ENCODE data around the gene SLC16A12. TPM values are rescaled to one million over a fixed set of nuclear protein-coding genes. Genes with fewer than 3 reads are reported as not detected.
"Not testable (repeated sequence)": the region's sequence is repeated elsewhere in the genome, so short reads cannot be mapped to it uniquely, and the experiment has no call there.

Gene SLC16A12
- polyA plus RNA-seq, 6 donors from 2014 or later: not detected

- H3K9me3 Mint-ChIP-seq: no peaks in the 10 kb centered on the region
- no peaks in the 10 kb centered on the region for H3K36me3 Mint-ChIP-seq
- no peak overlapping the region for H3K27ac Mint-ChIP-seq
- no peaks in the 10 kb centered on the region for H3K4me1 Mint-ChIP-seq
- H3K27me3 Mint-ChIP-seq: peaks cover 4 to 6% (median 6%) of the 10 kb centered on the region in 3 donors
- H3K4me3 Mint-ChIP-seq: no peak overlapping the region
- DNase-seq: no peak
- no peak for ATAC-seq (ENCODE audit: low read depth in 2 of 2)
Observed at GRCh38 chr10:89468191-89468965, 67.0 kb downstream of the SLC16A12 start.

DNA sequence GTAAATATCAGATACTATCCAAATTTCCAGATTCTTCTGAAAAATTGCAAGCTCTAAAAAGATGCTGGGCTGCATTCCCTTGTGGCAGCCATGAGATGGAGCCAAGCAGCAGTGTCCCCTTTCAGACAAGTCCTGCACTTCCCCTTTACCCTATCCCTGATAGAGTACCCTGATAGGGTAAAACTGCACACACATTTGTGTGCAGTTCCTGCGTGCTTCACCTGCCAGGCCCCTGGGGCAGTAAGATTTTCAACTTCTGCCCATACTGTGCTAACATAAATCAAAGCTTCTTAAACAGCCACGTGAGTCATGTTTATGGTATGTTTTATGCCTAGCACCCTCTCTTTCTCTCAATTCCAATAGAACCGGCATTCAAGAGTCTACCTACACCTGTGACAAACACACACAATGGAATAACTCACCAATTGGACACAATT, 68.8 kb downstream of the SLC16A12 start:
- no peak overlapping the region for H3K4me3 Mint-ChIP-seq
- H3K36me3 Mint-ChIP-seq: no peaks in the 10 kb centered on the region
- DNase-seq (no peak), ATAC-seq (ENCODE audit: low read depth in 2 of 2) (peak; percentile 83 to 87)
- peaks cover 4 to 14% (median 13%) of the 10 kb centered on the region in 3 donors for H3K27me3 Mint-ChIP-seq
- H3K4me1 Mint-ChIP-seq: no peaks in the 10 kb centered on the region
- no peaks in the 10 kb centered on the region for H3K9me3 Mint-ChIP-seq
- no peak overlapping the region for H3K27ac Mint-ChIP-seq

GRCh38 chr10:89465196-89465595, 70.2 kb downstream of the SLC16A12 start:
- peaks cover 9 to 28% (median 19%) of the 10 kb centered on the region in 3 donors for H3K27me3 Mint-ChIP-seq
- no peak overlapping the region for H3K4me3 Mint-ChIP-seq
- DNase-seq: no peak
- no peaks in the 10 kb centered on the region for H3K9me3 Mint-ChIP-seq
- ATAC-seq (ENCODE audit: low read depth in 2 of 2): no peak
- no peaks in the 10 kb centered on the region for H3K36me3 Mint-ChIP-seq
- no peaks in the 10 kb centered on the region for H3K4me1 Mint-ChIP-seq
- no peak overlapping the region for H3K27ac Mint-ChIP-seq

GRCh38 chr10:89463846-89464537, 71.4 kb downstream of the SLC16A12 start:
- H3K27ac Mint-ChIP-seq: no peak overlapping the region
- no peaks in the 10 kb centered on the region for H3K4me1 Mint-ChIP-seq
- ATAC-seq (ENCODE audit: low read depth in 2 of 2) (no peak), DNase-seq (no peak)
- H3K27me3 Mint-ChIP-seq: peaks cover 8 to 37% (median 23%) of the 10 kb centered on the region in 3 donors
- no peaks in the 10 kb centered on the region for H3K9me3 Mint-ChIP-seq
- H3K4me3 Mint-ChIP-seq: no peak overlapping the region
- no peaks in the 10 kb centered on the region for H3K36me3 Mint-ChIP-seq

GRCh38 chr10:89458784-89459183, 76.6 kb downstream of the SLC16A12 start:
- H3K9me3 Mint-ChIP-seq: no peaks in the 10 kb centered on the region
- ATAC-seq (ENCODE audit: low read depth in 2 of 2) (no peak), DNase-seq (no peak)
- no peaks in the 10 kb centered on the region for H3K36me3 Mint-ChIP-seq
- H3K27me3 Mint-ChIP-seq: peaks cover 8 to 53% (median 30%) of the 10 kb centered on the region in 3 donors
- H3K4me1 Mint-ChIP-seq: peaks cover 3 to 7% (median 6%) of the 10 kb centered on the region in 3 donors
- H3K27ac Mint-ChIP-seq: no peak overlapping the region
- no peak overlapping the region for H3K4me3 Mint-ChIP-seq

DNA sequence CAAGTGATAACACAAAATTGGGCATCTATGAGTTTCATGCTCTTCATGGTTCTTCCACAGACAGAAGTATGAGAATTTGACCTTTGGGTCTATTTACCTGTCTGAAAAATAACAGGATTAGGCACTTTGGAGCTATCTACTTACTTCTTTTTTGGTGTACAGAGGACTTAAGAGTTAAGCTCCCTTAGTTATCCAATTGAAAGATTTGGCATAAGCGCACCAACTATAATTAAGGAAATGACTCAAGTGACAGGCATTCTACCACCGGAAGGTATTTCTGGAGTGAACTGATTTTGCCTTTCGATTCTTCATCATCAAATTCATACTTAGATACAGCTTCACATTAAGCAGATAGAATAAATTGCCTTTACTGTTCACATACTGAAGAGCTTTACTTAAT, 77.1 kb downstream of the SLC16A12 start:
- no peaks in the 10 kb centered on the region for H3K36me3 Mint-ChIP-seq
- H3K9me3 Mint-ChIP-seq: no peaks in the 10 kb centered on the region
- no peak for DNase-seq
- no peak overlapping the region for H3K4me3 Mint-ChIP-seq
- H3K4me1 Mint-ChIP-seq: peaks cover 3 to 7% (median 6%) of the 10 kb centered on the region in 3 donors
- ATAC-seq (ENCODE audit: low read depth in 2 of 2): no peak
- no peak overlapping the region for H3K27ac Mint-ChIP-seq
- H3K27me3 Mint-ChIP-seq: peaks cover 8 to 51% (median 30%) of the 10 kb centered on the region in 3 donors

DNA sequence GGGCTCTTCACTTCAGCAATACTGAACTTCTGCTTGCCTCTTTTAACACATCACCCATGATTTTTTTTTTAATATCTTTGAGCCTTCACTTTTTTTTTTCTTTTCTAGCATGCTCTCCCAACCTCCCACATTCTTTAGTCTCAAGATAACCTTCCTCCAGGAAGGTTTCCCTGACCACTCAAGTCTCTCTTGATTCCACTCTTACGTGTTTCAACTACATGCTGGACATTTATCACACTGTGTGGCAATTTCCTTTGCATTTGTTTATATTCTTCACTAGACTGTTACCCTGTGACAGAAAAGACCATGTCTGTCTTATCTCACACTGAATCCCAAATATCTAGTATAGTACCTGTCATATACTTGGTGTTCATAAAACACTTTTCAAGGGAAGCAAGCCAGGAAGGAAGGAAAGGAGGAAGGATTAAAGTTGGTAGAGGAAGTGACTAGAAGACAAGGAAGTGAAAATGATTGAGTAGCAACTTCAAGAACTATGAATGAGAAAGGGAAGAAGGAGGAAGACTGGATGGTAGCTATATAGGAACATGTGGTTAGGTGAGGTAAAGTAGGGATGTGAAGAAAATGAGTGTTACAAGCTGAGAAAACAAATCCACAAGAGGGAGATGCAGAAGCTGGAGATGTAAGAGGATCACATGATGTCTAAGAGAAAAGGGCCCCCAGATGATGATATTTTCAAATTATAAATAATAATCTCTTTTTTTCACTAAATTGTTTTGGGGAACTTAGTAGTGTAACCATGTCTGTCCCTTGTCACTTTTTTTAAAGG, 80.6 kb downstream of the SLC16A12 start:
- peak overlapping the region in 3 of 6 donors; percentile 6 to 47 (median 10) for H3K27ac Mint-ChIP-seq
- H3K4me1 Mint-ChIP-seq: peaks cover 3 to 7% (median 6%) of the 10 kb centered on the region in 3 donors
- H3K9me3 Mint-ChIP-seq: no peaks in the 10 kb centered on the region
- ATAC-seq (ENCODE audit: low read depth in 2 of 2) (no peak), DNase-seq (no peak)
- peaks cover 0 to 25% (median 13%) of the 10 kb centered on the region in 3 donors for H3K27me3 Mint-ChIP-seq
- H3K4me3 Mint-ChIP-seq: no peak overlapping the region
- H3K36me3 Mint-ChIP-seq: no peaks in the 10 kb centered on the region

GRCh38 chr10:89452193-89452592, 83.2 kb downstream of the SLC16A12 start:
- Mint-ChIP-seq H3K4me3 (no peak overlapping the region), H3K4me1 (peaks cover 3 to 7% (median 6%) of the 10 kb centered on the region in 3 donors), H3K36me3 (no peaks in the 10 kb centered on the region), H3K9me3 (peaks cover 0 to 4% (median 0%) of the 10 kb centered on the region in 7 donors), H3K27ac (no peak overlapping the region), H3K27me3 (peaks cover 0 to 17% (median 0%) of the 10 kb centered on the region in 3 donors)
- no peak for ATAC-seq (ENCODE audit: low read depth in 2 of 2)
- no peak for DNase-seq

- no peak overlapping the region for H3K27ac Mint-ChIP-seq
- peaks cover 3 to 20% (median 4%) of the 10 kb centered on the region in 3 donors for H3K27me3 Mint-ChIP-seq
- peaks cover 0 to 12% (median 3%) of the 10 kb centered on the region in 7 donors for H3K9me3 Mint-ChIP-seq
- peaks cover 3 to 7% (median 6%) of the 10 kb centered on the region in 3 donors for H3K4me1 Mint-ChIP-seq
- no peak for DNase-seq
- no peak for ATAC-seq (ENCODE audit: low read depth in 2 of 2)
- H3K4me3 Mint-ChIP-seq: no peak overlapping the region
- H3K36me3 Mint-ChIP-seq: peaks cover 3% of the 10 kb centered on the region in 2 donors
Observed at GRCh38 chr10:89450901-89451300, 84.5 kb downstream of the SLC16A12 start.

DNA sequence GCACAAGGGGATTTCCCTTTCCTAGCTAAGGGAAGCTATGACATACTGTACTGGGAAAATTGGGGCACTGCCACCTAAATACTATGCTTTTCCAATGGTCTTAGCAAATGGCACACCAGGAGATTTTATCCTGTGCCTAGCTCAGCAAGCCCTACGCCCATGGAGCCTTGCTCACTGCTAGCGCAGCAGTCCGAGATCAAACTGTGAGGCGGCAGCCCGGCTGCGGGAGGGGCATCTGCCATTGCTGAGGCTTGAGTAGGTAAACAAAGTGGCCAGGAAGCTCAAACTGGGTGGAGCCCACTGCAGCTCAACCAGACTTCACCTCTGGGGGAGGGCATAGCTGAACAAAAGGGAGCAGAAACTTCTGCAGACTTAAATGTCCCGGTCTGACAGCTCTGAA, 90.6 kb downstream of the SLC16A12 start:
- H3K27me3 Mint-ChIP-seq: peaks cover 20 to 38% (median 25%) of the 10 kb centered on the region in 3 donors
- H3K9me3 Mint-ChIP-seq: peaks cover 0 to 12% (median 3%) of the 10 kb centered on the region in 7 donors
- not testable (repeated sequence) for H3K4me3 Mint-ChIP-seq; H3K4me1 Mint-ChIP-seq; H3K36me3 Mint-ChIP-seq; DNase-seq; H3K27ac Mint-ChIP-seq; ATAC-seq (ENCODE audit: low read depth in 2 of 2)

DNA sequence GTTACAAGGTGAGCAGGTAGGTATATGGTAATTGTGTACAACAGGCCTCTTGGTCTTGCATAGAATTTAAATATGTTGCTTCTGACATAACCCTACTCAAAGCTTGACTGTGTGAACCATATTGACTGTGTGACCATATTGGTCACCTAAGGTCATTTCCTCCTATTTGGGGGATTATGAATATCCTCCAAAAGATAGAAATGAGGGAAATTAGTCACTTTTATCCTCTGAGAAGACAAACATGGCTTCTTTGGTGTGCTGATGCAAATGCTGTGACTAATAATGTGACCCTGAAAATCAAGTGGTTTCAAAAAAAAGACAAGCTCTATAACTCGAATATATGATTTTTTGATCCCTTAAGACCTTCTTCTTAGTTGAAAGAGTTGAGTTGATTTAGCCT, 93.1 kb downstream of the SLC16A12 start:
- H3K4me1 Mint-ChIP-seq: no peaks in the 10 kb centered on the region
- peaks cover 5 to 9% of the 10 kb centered on the region in 2 donors for H3K36me3 Mint-ChIP-seq
- no peak overlapping the region for H3K4me3 Mint-ChIP-seq
- DNase-seq: no peak
- H3K9me3 Mint-ChIP-seq: peaks cover 0 to 12% (median 3%) of the 10 kb centered on the region in 7 donors
- no peak overlapping the region for H3K27ac Mint-ChIP-seq
- peaks cover 33 to 50% (median 40%) of the 10 kb centered on the region in 3 donors for H3K27me3 Mint-ChIP-seq
- ATAC-seq (ENCODE audit: low read depth in 2 of 2): no peak

DNA sequence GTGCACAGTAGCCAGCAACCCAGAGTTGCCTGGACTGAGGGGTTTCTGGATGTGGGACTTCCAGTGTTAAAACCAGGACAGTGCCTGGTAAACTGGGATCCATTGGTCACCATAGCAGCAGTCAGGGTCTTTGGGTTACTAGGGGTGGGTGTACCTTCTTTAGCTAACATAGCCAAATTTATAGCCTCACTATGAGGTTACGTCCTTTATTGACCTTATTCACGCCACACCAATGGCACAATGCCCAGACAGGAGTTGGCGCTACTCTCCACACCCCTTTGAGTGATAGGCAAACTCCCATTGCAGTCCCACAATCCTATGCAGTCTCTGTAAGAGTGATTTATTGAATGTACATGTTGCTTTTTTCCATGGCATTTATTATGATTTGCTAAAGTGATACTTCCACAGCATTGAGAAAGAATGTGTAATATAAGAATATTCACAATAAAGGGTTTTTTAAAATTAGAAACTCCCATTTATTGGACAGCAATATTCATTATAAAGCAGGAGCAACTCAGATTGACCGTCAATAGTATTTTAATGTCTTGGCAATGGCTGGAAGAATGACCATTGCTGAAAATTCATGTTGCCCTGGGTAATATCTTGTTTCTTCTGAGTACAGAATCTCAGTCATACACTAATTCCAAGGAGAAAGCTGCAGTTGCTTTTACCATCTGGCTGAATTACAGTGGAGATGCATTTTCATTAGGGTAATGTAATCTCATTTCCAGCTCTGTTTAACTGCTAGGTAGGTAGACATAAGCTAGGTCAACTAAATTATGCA, 95.0 kb downstream of the SLC16A12 start:
- Mint-ChIP-seq H3K36me3 (peaks cover 0 to under 1% of the 10 kb centered on the region in 2 donors), H3K27me3 (peaks cover 43 to 51% (median 50%) of the 10 kb centered on the region in 3 donors), H3K4me1 (no peaks in the 10 kb centered on the region), H3K27ac (no peak overlapping the region), H3K9me3 (peaks cover 0 to 2% (median 0%) of the 10 kb centered on the region in 7 donors), H3K4me3 (peak overlapping the region in 1 of 8 donors; percentile 21)
- no peak for ATAC-seq (ENCODE audit: low read depth in 2 of 2)
- DNase-seq: no peak

Data from naive B cell (primary cell).